BJ (cell line): Measurements from ENCODE around the gene GPR22. TPM values are rescaled to one million over a fixed set of nuclear protein-coding genes. Genes with fewer than 3 reads are reported as not detected.

Experiments used
- CTCF ChIA-PET: fragments of 350-600 bp; formaldehyde crosslinking; extraction: SDS; loops from one replicate; lab custom pipeline; 2021; ENCODE audit warnings: antibody characterized with exemption, inconsistent platforms; lab: Yijun Ruan, JAX
- POLR2A ChIA-PET: fragments of 300-600 bp; sonication (Branson Sonifier 250); formaldehyde crosslinking; extraction: SDS; loops from one replicate; lab custom pipeline; 2021; ENCODE audit warnings: antibody characterized with exemption; lab: Charles Lee
- DNase-seq: peaks from one replicate; pipeline ENCODE4 v3.0.0-alpha.2; 2011; ENCODE audit warnings: low read depth
- H3K27me3 ChIP-seq: 2 replicates; pipeline ENCODE4 v1.6.0; 2011; ENCODE audit warnings: low read length; ENCODE audit not compliant: control insufficient read depth, insufficient read depth
- H3K36me3 ChIP-seq: 2 replicates; pipeline ENCODE4 v1.5.1; 2011; ENCODE audit warnings: low read length; ENCODE audit not compliant: control insufficient read depth, insufficient read depth
- H3K4me3 ChIP-seq: 2 replicates; pipeline ENCODE4 v1.5.1; 2011; ENCODE audit warnings: low read depth, mild to moderate bottlenecking, control low read depth, low read length
- CTCF ChIP-seq: IDR thresholded peaks from 2 replicates; pipeline ENCODE4 v1.5.1; 2011; ENCODE audit warnings: low read depth, mild to moderate bottlenecking, control low read depth, inconsistent platforms, low read length, moderate library complexity; ENCODE audit not compliant: insufficient read depth
- polyA minus RNA-seq: library from RNA; depleted of rRNA, polyadenylated mRNA; stranded (reverse); fragments of >200 nt; gene quantifications from 2 replicates; pipeline ENCODE4 v1.2.3, GENCODE V29; 2011; rRNA and poly(A)+ RNA removed
- polyA plus RNA-seq: library from polyadenylated mRNA; depleted of rRNA; stranded (reverse); fragments of >200 nt; gene quantifications from 2 replicates; pipeline ENCODE4 v1.2.3, GENCODE V29; 2011; rRNA removed

Gene GPR22
- polyA plus RNA-seq = not detected in 2 replicates
- not detected in 2 replicates for polyA minus RNA-seq

GRCh38 chr7:107469929-107470328 lies at the start of gene GPR22:
GPR22 (plus strand) TSS chr7:107470057; CDS start chr7:107474061, 4,004 bp downstream.
- ChIA-PET POLR2A (no interaction called here), CTCF (no interaction called here)
- H3K27me3 ChIP-seq = no peaks in the 10 kb centered on the region
- TF ChIP-seq CTCF = no peak
- H3K4me3 ChIP-seq = no peak within 1 kb of the TSS
- no peaks in the 10 kb centered on the region for H3K36me3 ChIP-seq
- no peak for DNase-seq

- Histone ChIP-seq H3K36me3 (no peaks in the 10 kb centered on the region), H3K4me3 (no peak overlapping the region), H3K27me3 (no peaks in the 10 kb centered on the region)
- no peak for TF ChIP-seq CTCF
- POLR2A ChIA-PET = no interaction called here
- CTCF ChIA-PET = no interaction called here
- no peak for DNase-seq
Measured at GRCh38 chr7:107427462-107427861, 42.4 kb upstream of the GPR22 start.

- CTCF ChIA-PET = interaction anchor here (0.6 kb wide), 3 partner anchors 21 to 207 kb away, joined by 3 read pairs; no protein-coding TSS in a partner anchor
- POLR2A ChIA-PET = no interaction called here
- no peak for DNase-seq
- TF ChIP-seq CTCF = no peak
- Histone ChIP-seq H3K4me3 (no peak overlapping the region), H3K36me3 (no peaks in the 10 kb centered on the region), H3K27me3 (no peaks in the 10 kb centered on the region)
Measured at GRCh38 chr7:107428642-107429041, 41.2 kb upstream of the GPR22 start.

- CTCF ChIA-PET = no interaction called here
- TF ChIP-seq CTCF = no peak
- POLR2A ChIA-PET = no interaction called here
- no peak overlapping the region for H3K4me3 ChIP-seq
- H3K27me3 ChIP-seq = no peaks in the 10 kb centered on the region
- no peak for DNase-seq
- no peaks in the 10 kb centered on the region for H3K36me3 ChIP-seq
Measured at GRCh38 chr7:107430057-107430456, 39.8 kb upstream of the GPR22 start.

- Histone ChIP-seq H3K27me3 (no peaks in the 10 kb centered on the region), H3K4me3 (no peak overlapping the region), H3K36me3 (no peaks in the 10 kb centered on the region)
- DNase-seq = no peak
- no peak for TF ChIP-seq CTCF
- ChIA-PET POLR2A (no interaction called here), CTCF (no interaction called here)
Measured at GRCh38 chr7:107432261-107432660, 37.6 kb upstream of the GPR22 start.
